Measurements from ENCODE around the gene CNNM2. TPM values are rescaled to one million over a fixed set of nuclear protein-coding genes. Genes with fewer than 3 reads are reported as not detected.

The CNNM2 gene
- total RNA-seq, 2 experiments from 2014 or later, result 5.1 to 5.2 TPM

DNA sequence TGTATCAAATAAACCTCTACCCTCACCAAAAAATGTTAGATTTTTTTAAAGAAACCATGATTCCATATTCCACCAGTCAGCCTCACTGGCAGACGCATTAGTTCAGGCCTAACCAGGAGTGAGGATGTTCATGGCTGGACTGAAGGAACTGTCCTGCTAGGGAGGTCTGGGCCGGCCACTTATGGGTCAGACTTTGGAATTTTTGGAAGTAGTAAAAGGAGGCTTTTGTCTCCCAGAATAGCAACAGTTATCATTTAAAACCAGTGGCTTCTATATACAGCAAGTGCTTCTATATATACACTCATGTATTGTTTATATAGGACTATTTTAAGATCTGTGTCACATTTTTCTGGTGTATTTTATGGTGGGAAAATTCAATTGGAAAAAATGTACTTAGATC lies 120.5 kb downstream of the CNNM2 start:
- ATAC-seq (no peak), DNase-seq (no peak)
- H3K4me1 Mint-ChIP-seq (ENCODE audit: low read depth), result no peaks in the 10 kb centered on the region
- TF ChIP-seq, protein P1, sequence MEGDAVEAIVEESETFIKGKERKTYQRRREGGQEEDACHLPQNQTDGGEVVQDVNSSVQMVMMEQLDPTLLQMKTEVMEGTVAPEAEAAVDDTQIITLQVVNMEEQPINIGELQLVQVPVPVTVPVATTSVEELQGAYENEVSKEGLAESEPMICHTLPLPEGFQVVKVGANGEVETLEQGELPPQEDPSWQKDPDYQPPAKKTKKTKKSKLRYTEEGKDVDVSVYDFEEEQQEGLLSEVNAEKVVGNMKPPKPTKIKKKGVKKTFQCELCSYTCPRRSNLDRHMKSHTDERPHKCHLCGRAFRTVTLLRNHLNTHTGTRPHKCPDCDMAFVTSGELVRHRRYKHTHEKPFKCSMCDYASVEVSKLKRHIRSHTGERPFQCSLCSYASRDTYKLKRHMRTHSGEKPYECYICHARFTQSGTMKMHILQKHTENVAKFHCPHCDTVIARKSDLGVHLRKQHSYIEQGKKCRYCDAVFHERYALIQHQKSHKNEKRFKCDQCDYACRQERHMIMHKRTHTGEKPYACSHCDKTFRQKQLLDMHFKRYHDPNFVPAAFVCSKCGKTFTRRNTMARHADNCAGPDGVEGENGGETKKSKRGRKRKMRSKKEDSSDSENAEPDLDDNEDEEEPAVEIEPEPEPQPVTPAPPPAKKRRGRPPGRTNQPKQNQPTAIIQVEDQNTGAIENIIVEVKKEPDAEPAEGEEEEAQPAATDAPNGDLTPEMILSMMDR (IDR thresholded peaks at IDR 0.05), result no peak
- intact Hi-C loops (cut with micrococcal nuclease), result no loop called here
- ChIA-PET POLR2A (no interaction called here), CTCF (no interaction called here)
- H3K9me3 Mint-ChIP-seq, result no peaks in the 10 kb centered on the region
- no peak overlapping the region for H3K27ac Mint-ChIP-seq
- no peak overlapping the region for H3K4me3 Mint-ChIP-seq
- H3K27me3 Mint-ChIP-seq, result no peaks in the 10 kb centered on the region
- H3K36me3 Mint-ChIP-seq (ENCODE audit: low read depth), result no peaks in the 10 kb centered on the region

GRCh38 chr10:103040418-103040817 lies 122.3 kb downstream of the CNNM2 start:
- H3K9me3 Mint-ChIP-seq, result no peaks in the 10 kb centered on the region
- POLR2A ChIA-PET, result no interaction called here
- no peaks in the 10 kb centered on the region for H3K4me1 Mint-ChIP-seq (ENCODE audit: low read depth)
- ATAC-seq (no peak), DNase-seq (no peak)
- no peaks in the 10 kb centered on the region for H3K27me3 Mint-ChIP-seq
- no peaks in the 10 kb centered on the region for H3K36me3 Mint-ChIP-seq (ENCODE audit: low read depth)
- no peak overlapping the region for H3K4me3 Mint-ChIP-seq
- TF ChIP-seq, protein P1 (IDR thresholded peaks at IDR 0.05), result no peak
- CTCF ChIA-PET, result interaction anchor here (1.1 to 1.8 kb wide), 2 partner anchors 139 to 204 kb away, joined by 3 to 8 read pairs; no protein-coding TSS in a partner anchor
- no peak overlapping the region for H3K27ac Mint-ChIP-seq
- intact Hi-C loops (cut with micrococcal nuclease), result no loop called here

DNA sequence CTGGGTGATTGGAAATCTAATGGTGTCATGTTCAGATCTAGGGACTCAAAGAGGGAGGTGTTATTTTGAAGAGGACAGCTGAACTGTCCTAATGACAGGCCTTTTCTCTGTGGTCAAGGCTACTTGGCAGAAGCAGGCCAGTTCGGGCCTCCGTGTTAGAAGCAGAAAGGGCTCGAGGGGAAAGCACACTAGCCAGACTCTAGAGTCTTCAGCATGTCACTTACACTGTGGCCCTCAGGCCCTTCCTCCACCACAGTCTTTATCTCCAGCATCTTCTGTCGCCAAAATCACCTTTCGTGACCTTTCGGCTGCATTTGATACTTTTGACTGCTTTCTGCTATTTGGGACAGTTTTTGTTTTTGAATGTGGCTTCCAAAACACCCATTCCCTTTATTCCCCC lies 123.3 kb downstream of the CNNM2 start:
- TF ChIP-seq, protein P1 (IDR thresholded peaks at IDR 0.05), result no peak
- ChIA-PET CTCF (interaction anchor here (1.1 to 1.8 kb wide), 2 partner anchors 140 to 203 kb away, joined by 3 to 8 read pairs; no protein-coding TSS in a partner anchor), POLR2A (no interaction called here)
- no peak overlapping the region for H3K4me3 Mint-ChIP-seq
- no peaks in the 10 kb centered on the region for H3K9me3 Mint-ChIP-seq
- DNase-seq (no peak), ATAC-seq (no peak)
- no peaks in the 10 kb centered on the region for H3K4me1 Mint-ChIP-seq (ENCODE audit: low read depth)
- H3K27me3 Mint-ChIP-seq, result no peaks in the 10 kb centered on the region
- intact Hi-C loops (cut with micrococcal nuclease), result no loop called here
- H3K27ac Mint-ChIP-seq, result no peak overlapping the region
- no peaks in the 10 kb centered on the region for H3K36me3 Mint-ChIP-seq (ENCODE audit: low read depth)

DNA sequence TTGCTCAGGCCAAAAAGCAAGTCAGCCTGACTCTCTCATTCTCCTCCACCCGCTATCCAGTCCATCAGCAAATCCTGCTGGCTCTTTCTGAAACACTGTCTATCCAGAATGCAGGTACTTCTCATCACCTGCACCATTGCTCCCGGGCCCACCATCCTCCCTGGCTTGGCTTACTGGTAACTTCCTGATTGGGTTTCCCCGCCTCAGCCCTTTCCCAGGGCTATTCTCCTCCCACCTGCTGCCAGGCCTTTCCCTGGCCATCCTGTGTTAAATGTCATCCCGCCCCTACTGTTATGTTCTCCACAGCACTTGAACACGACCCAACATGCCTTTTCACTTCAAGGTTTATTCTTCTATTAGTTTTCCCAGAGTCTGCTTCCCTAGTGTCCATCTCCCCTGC lies 124.0 kb downstream of the CNNM2 start:
- DNase-seq (no peak), ATAC-seq (no peak)
- TF ChIP-seq, protein P1 (IDR thresholded peaks at IDR 0.05), result no peak
- CTCF ChIA-PET, result interaction anchor here (1.5 kb wide), 1 partner anchor 124 kb away, joined by 5 read pairs; the partner anchor contains the start of gene CNNM2
- H3K36me3 Mint-ChIP-seq (ENCODE audit: low read depth), result no peaks in the 10 kb centered on the region
- H3K27ac Mint-ChIP-seq, result no peak overlapping the region
- H3K4me1 Mint-ChIP-seq (ENCODE audit: low read depth), result no peaks in the 10 kb centered on the region
- H3K4me3 Mint-ChIP-seq, result no peak overlapping the region
- H3K27me3 Mint-ChIP-seq, result no peaks in the 10 kb centered on the region
- intact Hi-C loops (cut with micrococcal nuclease), result no loop called here
- no peaks in the 10 kb centered on the region for H3K9me3 Mint-ChIP-seq
- POLR2A ChIA-PET, result no interaction called here

DNA sequence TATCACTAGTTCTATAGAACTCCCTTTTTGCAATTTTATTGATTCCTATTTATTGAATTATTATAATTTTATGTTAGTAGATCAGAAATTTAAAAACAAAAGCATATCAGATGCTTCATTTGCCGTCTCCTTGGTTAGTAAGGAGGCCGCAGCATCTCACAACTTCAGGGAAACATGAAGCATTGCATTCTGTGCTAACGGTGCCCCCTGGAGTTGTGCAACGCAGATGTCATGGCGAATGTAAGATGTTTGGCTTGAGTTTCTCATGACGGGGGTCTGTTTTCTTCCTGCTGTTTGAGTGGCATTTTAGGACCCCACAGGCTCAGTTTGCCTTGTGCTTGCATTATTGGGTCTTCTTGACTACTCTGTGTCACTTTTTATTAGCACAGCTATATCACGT lies 124.8 kb downstream of the CNNM2 start:
- TF ChIP-seq, protein P1 (IDR thresholded peaks at IDR 0.05), result no peak
- H3K36me3 Mint-ChIP-seq (ENCODE audit: low read depth), result no peaks in the 10 kb centered on the region
- no peak for ATAC-seq
- H3K27ac Mint-ChIP-seq, result no peak overlapping the region
- no peaks in the 10 kb centered on the region for H3K4me1 Mint-ChIP-seq (ENCODE audit: low read depth)
- no peak overlapping the region for H3K4me3 Mint-ChIP-seq
- no peak for DNase-seq
- no peaks in the 10 kb centered on the region for H3K27me3 Mint-ChIP-seq
- POLR2A ChIA-PET, result no interaction called here
- no peaks in the 10 kb centered on the region for H3K9me3 Mint-ChIP-seq
- CTCF ChIA-PET, result interaction anchor here (1.5 kb wide), 1 partner anchor 125 kb away, joined by 5 read pairs; the partner anchor contains the start of gene CNNM2
- intact Hi-C loops (cut with micrococcal nuclease), result no loop called here

Measured in activated CD8-positive, alpha-beta T cell treated with anti-CD3 and anti-CD28 coated beads for 36 hours (primary cell).